Muscle of leg (tissue), 11 donors: ENCODE results near the gene SLC6A11. TPM values are rescaled to one million over a fixed set of nuclear protein-coding genes. Genes with fewer than 3 reads are reported as not detected.

Experiments used
- DNase-seq: peaks from one replicate; pipeline ENCODE4 v3.0.0; 2013
- H3K27ac ChIP-seq: one replicate; pipeline ENCODE4 v1.5.1; 2013; ENCODE audit warnings: mild to moderate bottlenecking, low read length, control low read depth
- H3K27me3 ChIP-seq: one replicate; pipeline ENCODE4 v1.6.1; 2013; ENCODE audit warnings: low read length; ENCODE audit not compliant: control insufficient read depth, insufficient read depth
- H3K36me3 ChIP-seq: one replicate; pipeline ENCODE4 v1.6.1; 2013; ENCODE audit warnings: low read length; ENCODE audit not compliant: control insufficient read depth, insufficient read depth
- H3K4me1 ChIP-seq: one replicate; pipeline ENCODE4 v1.6.1; 2013; ENCODE audit warnings: low read length; ENCODE audit not compliant: control insufficient read depth, insufficient read depth
- H3K4me3 ChIP-seq: one replicate; pipeline ENCODE4 v1.5.1; 2013; ENCODE audit warnings: low read length, control low read depth
- H3K9me3 ChIP-seq: replicated peaks from 2 replicates; pipeline ENCODE4 v1.6.1; 2013; ENCODE audit warnings: low read depth, low read length; ENCODE audit not compliant: control insufficient read depth
- WGBS: methylation state at CpG from one replicate; pipeline ENCODE4 v1.1.5; 2013; ENCODE audit warnings: missing lambda C conversion rate; ENCODE audit not compliant: insufficient coverage; 5-methylcytosine and 5-hydroxymethylcytosine counted together
- polyA plus RNA-seq, 8 donors: library from polyadenylated mRNA; unstranded; fragments of 120-200 nt; gene quantifications; one replicate each; pipeline versions ENCODE4 v1.2.1 to v1.2.3, GENCODE V29; 2013; ENCODE audit warnings: inconsistent platforms in 1 of 8, low replicate concordance in 1 of 8; ENCODE audit not compliant: insufficient read length in 8 of 8, insufficient read depth in 1 of 8
- total RNA-seq: library from RNA; stranded (reverse); fragments of 120-200 nt; gene quantifications from one replicate; pipeline ENCODE4 v1.2.4, GENCODE V29; 2013

SLC6A11 gene
- total and polyA plus RNA-seq, 9 donors, result under 0.01 to 0.23 (median 0.07) TPM; not detected in 4

- no peaks in the 10 kb centered on the region for H3K36me3 ChIP-seq
- peaks cover 13% of the 10 kb centered on the region for H3K27me3 ChIP-seq
- no peaks in the 10 kb centered on the region for H3K4me1 ChIP-seq
- no peak overlapping the region for H3K4me3 ChIP-seq
- no peak overlapping the region for H3K27ac ChIP-seq
- no peaks in the 10 kb centered on the region for H3K9me3 ChIP-seq
- 69% methylated on average over 7 of the region's 14 CpGs for WGBS
- DNase-seq, result no peak
Observed at GRCh38 chr3:10882851-10883250, 66.8 kb downstream of the SLC6A11 start.

GRCh38 chr3:10883478-10884234 is 67.6 kb downstream of the SLC6A11 start:
- Histone ChIP-seq H3K27ac (no peak overlapping the region), H3K9me3 (no peaks in the 10 kb centered on the region), H3K27me3 (peaks cover 10% of the 10 kb centered on the region), H3K4me3 (no peak overlapping the region), H3K4me1 (no peaks in the 10 kb centered on the region), H3K36me3 (no peaks in the 10 kb centered on the region)
- 100% methylated on average over 1 of the region's 7 CpGs for WGBS
- DNase-seq, result no peak

- Histone ChIP-seq H3K4me1 (no peaks in the 10 kb centered on the region), H3K9me3 (peaks cover 10% of the 10 kb centered on the region), H3K27me3 (peaks cover 8% of the 10 kb centered on the region), H3K4me3 (no peak overlapping the region), H3K36me3 (no peaks in the 10 kb centered on the region), H3K27ac (no peak overlapping the region)
- no peak for DNase-seq
- WGBS, result 100% methylated on average over 1 of the region's 1 CpG
Observed at GRCh38 chr3:10887015-10887414, 71.0 kb downstream of the SLC6A11 start.

- no peak overlapping the region for H3K27ac ChIP-seq
- no peaks in the 10 kb centered on the region for H3K4me1 ChIP-seq
- no peak for DNase-seq
- peaks cover 10% of the 10 kb centered on the region for H3K9me3 ChIP-seq
- no peak overlapping the region for H3K4me3 ChIP-seq
- peaks cover 6% of the 10 kb centered on the region for H3K27me3 ChIP-seq
- no peaks in the 10 kb centered on the region for H3K36me3 ChIP-seq
- 55% methylated on average over 2 of the region's 3 CpGs for WGBS
Observed at GRCh38 chr3:10888518-10889090, 72.6 kb downstream of the SLC6A11 start.

GRCh38 chr3:10889206-10889960 is 73.4 kb downstream of the SLC6A11 start:
- Histone ChIP-seq H3K9me3 (peaks cover 10% of the 10 kb centered on the region), H3K36me3 (no peaks in the 10 kb centered on the region), H3K27ac (no peak overlapping the region), H3K4me1 (no peaks in the 10 kb centered on the region), H3K27me3 (peaks cover 4% of the 10 kb centered on the region), H3K4me3 (no peak overlapping the region)
- WGBS, result no CpG with 5 or more reads among the region's 2 CpGs
- no peak for DNase-seq

GRCh38 chr3:10890665-10891064 is 74.6 kb downstream of the SLC6A11 start:
- no peaks in the 10 kb centered on the region for H3K4me1 ChIP-seq
- WGBS, result no CpG with 5 or more reads among the region's 1 CpG
- peaks cover 10% of the 10 kb centered on the region for H3K9me3 ChIP-seq
- no peak overlapping the region for H3K4me3 ChIP-seq
- DNase-seq, result no peak
- no peak overlapping the region for H3K27ac ChIP-seq
- H3K27me3 ChIP-seq, result peaks cover 1% of the 10 kb centered on the region
- no peaks in the 10 kb centered on the region for H3K36me3 ChIP-seq

GRCh38 chr3:10892622-10893021 is 76.6 kb downstream of the SLC6A11 start:
- Histone ChIP-seq H3K4me1 (no peaks in the 10 kb centered on the region), H3K36me3 (no peaks in the 10 kb centered on the region), H3K9me3 (peaks cover 10% of the 10 kb centered on the region), H3K4me3 (no peak overlapping the region), H3K27me3 (no peaks in the 10 kb centered on the region), H3K27ac (no peak overlapping the region)
- no peak for DNase-seq
- 69% methylated on average over 4 of the region's 5 CpGs for WGBS

GRCh38 chr3:10901296-10901945 is 85.4 kb downstream of the SLC6A11 start:
- Histone ChIP-seq H3K9me3 (peaks cover 4% of the 10 kb centered on the region), H3K36me3 (no peaks in the 10 kb centered on the region), H3K4me3 (no peak overlapping the region), H3K27ac (no peak overlapping the region), H3K4me1 (no peaks in the 10 kb centered on the region), H3K27me3 (no peaks in the 10 kb centered on the region)
- WGBS, result 64% methylated on average over 10 of the region's 13 CpGs
- DNase-seq, result no peak

- H3K4me3 ChIP-seq, result no peak overlapping the region
- H3K27me3 ChIP-seq, result peaks cover 2% of the 10 kb centered on the region
- no peaks in the 10 kb centered on the region for H3K36me3 ChIP-seq
- no peak for DNase-seq
- H3K4me1 ChIP-seq, result no peaks in the 10 kb centered on the region
- no CpG with 5 or more reads among the region's 1 CpG for WGBS
- H3K9me3 ChIP-seq, result peaks cover 17% of the 10 kb centered on the region
- no peak overlapping the region for H3K27ac ChIP-seq
Observed at GRCh38 chr3:10907262-10907661, 91.2 kb downstream of the SLC6A11 start.

- Histone ChIP-seq H3K36me3 (no peaks in the 10 kb centered on the region), H3K4me3 (no peak overlapping the region), H3K9me3 (peaks cover 17% of the 10 kb centered on the region), H3K27me3 (peaks cover 9% of the 10 kb centered on the region), H3K4me1 (no peaks in the 10 kb centered on the region), H3K27ac (no peak overlapping the region)
- 100% methylated on average over 1 of the region's 3 CpGs for WGBS
- no peak for DNase-seq
Observed at GRCh38 chr3:10910367-10910766, 94.3 kb downstream of the SLC6A11 start.
